Measurements from ENCODE around the gene DCBLD1. TPM values are rescaled to one million over a fixed set of nuclear protein-coding genes. Genes with fewer than 3 reads are reported as not detected.

DCBLD1 gene
- total and polyA plus RNA-seq, 4 donors, result 10.0 to 38.1 (median 13.0) TPM

DNA sequence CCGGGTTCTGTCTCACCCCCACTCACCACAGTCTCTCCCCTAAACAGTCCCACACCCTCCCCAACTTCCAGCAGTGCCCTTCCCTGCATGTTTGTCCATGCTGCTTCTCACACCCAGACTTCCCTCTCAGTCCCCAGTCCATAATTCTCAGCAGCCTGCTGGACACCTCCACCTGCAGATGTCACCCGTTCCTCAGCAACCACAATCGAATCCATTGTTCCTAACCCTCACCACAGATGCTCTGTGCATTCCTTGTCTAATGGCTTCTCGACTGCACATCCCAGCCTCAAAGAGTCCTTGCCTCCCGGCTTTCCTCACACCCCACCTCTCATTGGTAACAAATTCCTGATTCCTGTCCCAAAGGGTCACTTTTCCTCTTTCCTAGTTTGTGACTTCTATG is 64.2 kb downstream of the DCBLD1 start:
- Histone ChIP-seq H3K4me1 (ENCODE audit: control insufficient read depth in 5 of 5, insufficient read depth in 5 of 5, low read length in 5 of 5) (peaks cover 0 to 19% (median 1%) of the 10 kb centered on the region in 5 donors), H3K9ac (ENCODE audit: insufficient read depth in 1 of 2, low read length in 2 of 2) (no peak overlapping the region), H3K27me3 (ENCODE audit: control insufficient read depth in 3 of 3, insufficient read depth in 3 of 3, low read length in 2 of 3) (no peaks in the 10 kb centered on the region), H3K36me3 (ENCODE audit: control insufficient read depth in 4 of 4, insufficient read depth in 4 of 4, low read length in 4 of 4) (peaks cover 3 to 30% (median 18%) of the 10 kb centered on the region in 4 donors), H3K9me3 (ENCODE audit: control insufficient read depth in 4 of 4, insufficient read depth in 3 of 4, low read length in 3 of 4) (no peaks in the 10 kb centered on the region), H3K4me3 (no peak overlapping the region), H3K27ac (ENCODE audit: low read depth in 1 of 2, low read length in 1 of 2) (no peak overlapping the region)
- ATAC-seq (ENCODE audit: insufficient read depth, low FRiP score) (no peak), DNase-seq (no peak)
- WGBS, 2 donors, result 91 to 96% methylated on average over 5 of the region's 5 CpGs
- TF ChIP-seq, protein P1, sequence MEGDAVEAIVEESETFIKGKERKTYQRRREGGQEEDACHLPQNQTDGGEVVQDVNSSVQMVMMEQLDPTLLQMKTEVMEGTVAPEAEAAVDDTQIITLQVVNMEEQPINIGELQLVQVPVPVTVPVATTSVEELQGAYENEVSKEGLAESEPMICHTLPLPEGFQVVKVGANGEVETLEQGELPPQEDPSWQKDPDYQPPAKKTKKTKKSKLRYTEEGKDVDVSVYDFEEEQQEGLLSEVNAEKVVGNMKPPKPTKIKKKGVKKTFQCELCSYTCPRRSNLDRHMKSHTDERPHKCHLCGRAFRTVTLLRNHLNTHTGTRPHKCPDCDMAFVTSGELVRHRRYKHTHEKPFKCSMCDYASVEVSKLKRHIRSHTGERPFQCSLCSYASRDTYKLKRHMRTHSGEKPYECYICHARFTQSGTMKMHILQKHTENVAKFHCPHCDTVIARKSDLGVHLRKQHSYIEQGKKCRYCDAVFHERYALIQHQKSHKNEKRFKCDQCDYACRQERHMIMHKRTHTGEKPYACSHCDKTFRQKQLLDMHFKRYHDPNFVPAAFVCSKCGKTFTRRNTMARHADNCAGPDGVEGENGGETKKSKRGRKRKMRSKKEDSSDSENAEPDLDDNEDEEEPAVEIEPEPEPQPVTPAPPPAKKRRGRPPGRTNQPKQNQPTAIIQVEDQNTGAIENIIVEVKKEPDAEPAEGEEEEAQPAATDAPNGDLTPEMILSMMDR (IDR thresholded peaks at IDR 0.05; ENCODE audit: control extremely low read depth, extremely low read depth), result no peak

- DNase-seq (peak; percentile 50 to 71 (median 61)), ATAC-seq (ENCODE audit: insufficient read depth, low FRiP score) (peak; percentile 38)
- H3K9me3 ChIP-seq (ENCODE audit: control insufficient read depth in 4 of 4, insufficient read depth in 3 of 4, low read length in 3 of 4), result no peaks in the 10 kb centered on the region
- H3K4me1 ChIP-seq (ENCODE audit: control insufficient read depth in 5 of 5, insufficient read depth in 5 of 5, low read length in 5 of 5), result peaks cover 0 to 19% (median 3%) of the 10 kb centered on the region in 5 donors
- H3K4me3 ChIP-seq, result no peak overlapping the region
- H3K27ac ChIP-seq (ENCODE audit: low read depth in 1 of 2, low read length in 1 of 2), result peak overlapping the region in 1 of 2 donors; percentile 46
- H3K27me3 ChIP-seq (ENCODE audit: control insufficient read depth in 3 of 3, insufficient read depth in 3 of 3, low read length in 2 of 3), result no peaks in the 10 kb centered on the region
- H3K36me3 ChIP-seq (ENCODE audit: control insufficient read depth in 4 of 4, insufficient read depth in 4 of 4, low read length in 4 of 4), result peaks cover 3 to 28% (median 16%) of the 10 kb centered on the region in 4 donors
- TF ChIP-seq, protein P1 (IDR thresholded peaks at IDR 0.05; ENCODE audit: control extremely low read depth, extremely low read depth), result no peak
- WGBS, 2 donors, result 35 to 55% methylated on average over 55 to 64 of the region's 64 CpGs
- H3K9ac ChIP-seq (ENCODE audit: insufficient read depth in 1 of 2, low read length in 2 of 2), result no peak overlapping the region
Observed at GRCh38 chr6:117547688-117548621, 65.5 kb downstream of the DCBLD1 start.

- no peak for ATAC-seq (ENCODE audit: insufficient read depth, low FRiP score)
Observed at GRCh38 chr6:117548797-117549301, 66.4 kb downstream of the DCBLD1 start.

More at GRCh38 chr6:117548797-117549301, 66.4 kb downstream of the DCBLD1 start:
- H3K27me3 ChIP-seq (ENCODE audit: control insufficient read depth in 3 of 3, insufficient read depth in 3 of 3, low read length in 2 of 3), result no peaks in the 10 kb centered on the region
- H3K4me3 ChIP-seq, result no peak overlapping the region
- H3K9me3 ChIP-seq (ENCODE audit: control insufficient read depth in 4 of 4, insufficient read depth in 3 of 4, low read length in 3 of 4), result no peaks in the 10 kb centered on the region
- TF ChIP-seq, protein P1 (IDR thresholded peaks at IDR 0.05; ENCODE audit: control extremely low read depth, extremely low read depth), result no peak
- H3K9ac ChIP-seq (ENCODE audit: insufficient read depth in 1 of 2, low read length in 2 of 2), result no peak overlapping the region
- peaks cover 3 to 26% (median 15%) of the 10 kb centered on the region in 4 donors for H3K36me3 ChIP-seq (ENCODE audit: control insufficient read depth in 4 of 4, insufficient read depth in 4 of 4, low read length in 4 of 4)
- peaks cover 0 to 19% (median 3%) of the 10 kb centered on the region in 5 donors for H3K4me1 ChIP-seq (ENCODE audit: control insufficient read depth in 5 of 5, insufficient read depth in 5 of 5, low read length in 5 of 5)
- 68 to 81% methylated on average over 8 of the region's 8 CpGs for WGBS, 2 donors
- H3K27ac ChIP-seq (ENCODE audit: low read depth in 1 of 2, low read length in 1 of 2), result peak overlapping the region in 1 of 2 donors; percentile 29
- DNase-seq, result no peak

All from lung (tissue), 12 donors.